ENCODE measurements around the gene RPL7A.
"Not testable (repeated sequence)": the region's sequence is repeated elsewhere in the genome, so short reads cannot be mapped to it uniquely, and the experiment has no call there.

The RPL7A gene

DNA sequence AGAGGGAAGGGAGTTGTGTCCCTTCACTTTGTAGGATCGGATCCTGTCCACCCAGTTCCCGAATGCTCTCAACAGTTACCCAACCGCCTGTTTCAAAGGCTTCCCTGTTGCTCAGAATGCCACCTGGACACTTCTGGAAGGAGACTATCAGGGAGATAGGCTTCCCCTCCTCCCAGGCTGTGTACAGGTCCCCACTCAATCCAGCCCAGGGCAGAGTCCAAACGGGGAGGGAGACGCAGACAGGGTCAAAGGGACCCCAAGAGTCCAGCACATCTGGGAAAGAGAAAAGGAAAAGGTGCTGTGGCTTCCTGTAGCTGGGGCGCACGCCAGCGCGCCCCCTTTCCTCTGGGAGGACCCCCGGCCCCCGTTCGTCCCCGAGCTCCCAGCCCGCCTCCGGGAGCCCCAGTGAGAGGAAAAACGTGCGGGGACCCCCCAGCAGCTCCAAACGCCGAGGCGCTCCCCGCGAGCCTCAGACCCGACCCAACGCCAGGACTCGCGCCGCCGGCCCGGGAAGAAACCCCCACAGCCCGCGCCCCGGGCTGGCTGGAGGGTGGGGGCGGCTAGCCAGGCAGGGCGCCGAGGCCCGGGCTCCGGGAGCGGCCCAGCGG is 27.2 kb downstream of the RPL7A start:
- peak overlapping the region; percentile 99 for H3K4me3 ChIP-seq
- no peak for TF ChIP-seq CTCF (IDR thresholded peaks at IDR 0.05)
- H3K27ac ChIP-seq, result peak overlapping the region; percentile 95 to 97
- no peak for DNase-seq (ENCODE audit: low spot score)

GRCh38 chr9:133375724-133376654 is 28.0 kb downstream of the RPL7A start, which contains the start of the genes STKLD1 and SURF4:
Gene STKLD1, plus strand, starts transcription at chr9:133376366. Its CDS starts 108 bp downstream, at chr9:133376474.
Gene SURF4, minus strand, starts transcription at chr9:133376060. Its CDS starts 91 bp downstream, at chr9:133375969.
- no peak for TF ChIP-seq CTCF (IDR thresholded peaks at IDR 0.05)
- DNase-seq (ENCODE audit: low spot score), result peak; percentile 96
- Histone ChIP-seq H3K4me3 (peak within 1 kb of the TSS; percentile 99), H3K27ac (peak within 1 kb of the TSS; percentile 95 to 97)

DNA sequence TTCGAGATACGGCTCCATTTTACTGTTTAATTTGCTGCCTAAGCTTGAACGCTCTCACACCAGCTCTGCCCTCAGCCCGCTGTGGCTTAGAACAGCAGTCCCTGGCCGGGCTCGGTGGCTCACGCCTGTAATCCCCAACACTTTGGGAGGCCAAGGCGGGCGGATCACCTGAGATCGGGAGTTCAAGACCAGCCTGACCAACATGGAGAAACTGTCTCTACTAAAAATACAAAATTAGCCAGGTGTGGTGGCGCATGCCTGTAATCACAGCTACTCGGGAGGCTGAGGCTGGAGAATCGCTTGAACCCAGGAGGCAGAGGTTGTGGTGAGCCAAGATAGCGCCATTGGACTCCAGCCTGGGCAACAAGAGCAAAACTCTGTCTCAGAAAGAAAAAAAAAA is 29.3 kb downstream of the RPL7A start:
- not testable (repeated sequence) for DNase-seq (ENCODE audit: low spot score); H3K4me3 ChIP-seq; H3K27ac ChIP-seq

GRCh38 chr9:133377721-133378216 is 29.8 kb downstream of the RPL7A start:
- no peak overlapping the region for H3K4me3 ChIP-seq
- H3K27ac ChIP-seq, result no peak overlapping the region
- TF ChIP-seq CTCF (IDR thresholded peaks at IDR 0.05), result no peak
- DNase-seq (ENCODE audit: low spot score), result no peak

DNA sequence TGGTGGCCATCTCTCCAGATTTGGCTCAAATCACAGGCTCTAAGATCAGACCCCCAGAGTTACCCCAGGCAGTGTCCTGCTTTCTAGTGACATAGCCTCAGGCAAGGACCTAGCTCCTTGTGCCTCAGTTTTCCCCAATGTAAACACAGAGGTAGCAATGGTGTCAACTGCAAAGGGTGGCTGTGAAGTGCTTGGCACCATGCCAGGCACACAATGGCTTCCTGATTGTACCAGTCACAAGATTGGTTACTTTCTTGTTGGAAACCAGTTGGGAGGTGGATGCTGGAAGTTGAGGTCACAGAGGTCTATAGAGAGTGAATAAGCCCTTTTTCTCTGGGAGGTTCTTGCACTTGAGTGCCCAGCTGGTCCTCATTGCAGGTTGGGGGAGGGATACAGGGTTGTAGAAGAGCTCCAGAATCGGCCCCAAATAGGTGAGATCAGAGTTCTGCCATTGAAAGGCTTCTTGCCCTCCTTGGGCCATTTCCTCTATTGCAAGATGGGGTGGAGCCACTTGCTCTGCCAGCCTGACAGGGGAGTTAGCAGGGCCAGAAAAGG is 30.5 kb downstream of the RPL7A start:
- Histone ChIP-seq H3K27ac (no peak overlapping the region), H3K4me3 (no peak overlapping the region)
- TF ChIP-seq CTCF (IDR thresholded peaks at IDR 0.05), result no peak
- DNase-seq (ENCODE audit: low spot score), result no peak

DNA sequence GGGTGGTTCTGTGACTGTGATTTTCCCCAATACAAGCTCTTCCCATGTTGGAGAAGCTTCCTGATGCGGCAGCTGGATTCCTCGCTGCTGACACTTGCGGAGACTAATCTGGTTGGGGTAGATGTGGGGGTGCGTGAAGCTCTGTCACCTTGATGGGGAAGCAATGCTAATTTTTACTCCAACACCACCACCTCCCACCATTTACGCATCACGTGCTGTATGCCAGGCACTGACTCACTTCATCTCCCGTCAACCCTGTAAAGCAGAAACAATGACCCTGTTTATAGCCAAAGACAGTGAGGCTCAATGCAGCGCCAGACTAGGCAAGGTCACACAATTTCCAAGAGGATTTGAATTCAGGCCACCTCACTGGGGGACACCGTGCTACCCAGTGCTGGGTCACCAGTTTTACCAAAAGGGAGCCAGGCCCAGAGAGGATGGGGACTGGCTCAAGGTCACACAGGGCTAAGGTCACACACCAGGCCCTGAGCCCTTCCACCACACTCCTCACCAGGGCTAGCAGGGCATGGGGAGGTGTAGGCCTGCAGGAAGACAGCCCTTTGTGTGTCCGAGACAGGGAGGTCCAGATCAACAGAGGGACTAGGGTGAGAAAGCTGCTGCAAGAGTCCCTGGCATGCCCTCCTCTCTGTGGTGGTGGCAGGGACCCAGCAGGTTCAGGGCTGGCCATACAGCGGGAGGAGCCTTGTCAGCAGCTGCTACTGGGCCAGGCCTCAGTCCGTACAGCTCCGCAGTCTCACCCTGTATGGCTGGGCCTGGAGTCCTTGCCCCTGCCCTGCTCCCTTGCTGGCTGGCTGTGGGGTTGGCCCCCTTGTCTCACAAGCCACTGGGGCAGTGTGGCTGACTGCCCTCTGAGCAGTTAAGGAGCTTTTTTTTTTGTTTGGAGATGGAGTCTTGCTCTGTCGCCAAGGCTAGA is 31.4 kb downstream of the RPL7A start:
- no peak for DNase-seq (ENCODE audit: low spot score)
- Histone ChIP-seq H3K4me3 (no peak overlapping the region), H3K27ac (no peak overlapping the region)
- no peak for TF ChIP-seq CTCF (IDR thresholded peaks at IDR 0.05)

All from coronary artery (tissue), 2 donors.